Central memory CD8-positive, alpha-beta T cell (primary cell): ENCODE measurements around the gene BLTP3B.

ENCODE experiments used
- ATAC-seq: fragments of 150-1000 bp; cut with Tn5 transposase; replicated peaks from 2 replicates; pipeline ENCODE4 v1.10.0; 2022; ENCODE audit warnings: mild to moderate bottlenecking, moderate FRiP score, moderate number of reproducible peaks; ENCODE audit not compliant: poor library complexity, severe bottlenecking; ENCODE audit errors: extremely low read depth
- DNase-seq, 2 donors: peaks; one replicate each; pipeline ENCODE4 v3.0.0; 2021; ENCODE audit warnings: low spot score in 2 of 2
- H3K27ac Mint-ChIP-seq: one replicate; pipeline ENCODE4 v1.8.0; 2022; ENCODE audit warnings: low read depth, mild to moderate bottlenecking, moderate library complexity, mixed read lengths
- H3K27me3 Mint-ChIP-seq: one replicate; pipeline ENCODE4 v1.8.0; 2022; ENCODE audit warnings: mixed read lengths
- H3K36me3 Mint-ChIP-seq: one replicate; pipeline ENCODE4 v1.8.0; 2022; ENCODE audit warnings: mild to moderate bottlenecking, moderate library complexity, mixed read lengths; ENCODE audit not compliant: insufficient read depth
- H3K4me1 Mint-ChIP-seq: one replicate; pipeline ENCODE4 v1.8.0; 2022; ENCODE audit warnings: mixed read lengths
- H3K4me3 Mint-ChIP-seq: one replicate; pipeline ENCODE4 v1.8.0; 2022; ENCODE audit warnings: mild to moderate bottlenecking, moderate library complexity, mixed read lengths
- H3K9me3 Mint-ChIP-seq: one replicate; pipeline ENCODE4 v1.8.0; 2022; ENCODE audit warnings: mixed read lengths

Gene BLTP3B

DNA sequence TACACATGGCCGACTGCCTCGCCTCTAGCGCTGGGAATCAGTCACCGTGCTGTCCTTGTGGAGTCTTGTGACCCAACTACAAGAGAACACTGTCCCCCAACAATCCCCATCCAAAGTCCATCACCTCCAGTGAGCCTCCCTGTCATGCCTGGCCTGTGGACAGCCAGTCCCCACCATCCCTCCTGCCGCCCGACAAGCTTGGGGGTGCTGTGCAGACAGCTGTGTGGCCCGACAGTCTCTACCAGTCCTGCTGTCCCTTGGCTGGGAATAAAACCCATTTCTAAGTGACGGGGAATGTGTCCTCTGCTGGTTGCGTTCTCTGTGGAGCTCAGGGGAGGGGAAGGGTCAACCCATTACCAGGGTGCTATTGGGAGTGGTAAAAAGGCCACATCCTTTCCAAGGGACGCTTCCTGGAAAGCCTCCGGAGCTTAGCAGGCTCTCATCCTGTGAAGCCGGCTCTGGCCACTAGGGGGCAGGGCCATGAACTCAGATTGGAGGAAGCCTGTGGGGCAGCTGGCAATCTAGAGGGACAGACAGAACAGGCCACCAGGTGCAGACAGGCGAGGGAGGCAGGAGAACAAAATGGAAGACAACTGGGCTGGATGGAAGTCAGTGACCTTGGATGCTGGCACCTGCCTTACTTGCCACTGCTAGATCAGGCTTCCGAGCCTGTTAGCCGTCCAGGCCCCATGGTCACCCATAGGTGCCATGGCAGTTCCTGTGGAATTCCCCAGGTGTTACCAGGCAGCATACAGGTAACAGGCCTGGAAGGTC lies 12.0 kb upstream of the BLTP3B start:
- Mint-ChIP-seq H3K27me3 (no peaks in the 10 kb centered on the region), H3K36me3 (peaks cover 7% of the 10 kb centered on the region), H3K9me3 (no peaks in the 10 kb centered on the region), H3K4me1 (peaks cover 11% of the 10 kb centered on the region), H3K4me3 (no peak overlapping the region), H3K27ac (no peak overlapping the region)
- ATAC-seq (peak; percentile 65), DNase-seq (peak; percentile 55 to 64)

DNA sequence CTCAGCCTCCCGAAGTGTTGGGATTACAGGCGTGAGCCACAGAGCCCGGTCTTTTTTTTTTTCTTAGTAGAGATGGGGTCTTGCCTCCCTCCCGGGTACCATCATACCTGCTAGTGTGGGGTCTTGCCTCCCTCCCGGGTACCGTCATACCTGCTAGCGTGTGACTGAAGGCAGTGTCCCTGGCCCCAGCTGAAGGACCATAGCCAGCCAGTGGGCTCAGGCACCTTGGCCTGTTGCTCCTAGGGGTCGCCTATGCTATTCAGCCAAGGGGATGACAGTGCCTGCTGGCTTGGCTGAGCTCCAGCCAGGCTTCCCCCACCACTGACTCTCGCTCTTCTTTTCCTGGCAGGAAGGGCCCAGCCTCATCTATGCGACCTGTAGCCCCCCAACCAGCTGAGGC lies 10.5 kb upstream of the BLTP3B start:
- peaks cover 4% of the 10 kb centered on the region for H3K36me3 Mint-ChIP-seq
- no peak for ATAC-seq
- H3K4me1 Mint-ChIP-seq, result peaks cover 11% of the 10 kb centered on the region
- H3K27me3 Mint-ChIP-seq, result no peaks in the 10 kb centered on the region
- no peak overlapping the region for H3K27ac Mint-ChIP-seq
- no peaks in the 10 kb centered on the region for H3K9me3 Mint-ChIP-seq
- DNase-seq, result no peak
- no peak overlapping the region for H3K4me3 Mint-ChIP-seq

DNA sequence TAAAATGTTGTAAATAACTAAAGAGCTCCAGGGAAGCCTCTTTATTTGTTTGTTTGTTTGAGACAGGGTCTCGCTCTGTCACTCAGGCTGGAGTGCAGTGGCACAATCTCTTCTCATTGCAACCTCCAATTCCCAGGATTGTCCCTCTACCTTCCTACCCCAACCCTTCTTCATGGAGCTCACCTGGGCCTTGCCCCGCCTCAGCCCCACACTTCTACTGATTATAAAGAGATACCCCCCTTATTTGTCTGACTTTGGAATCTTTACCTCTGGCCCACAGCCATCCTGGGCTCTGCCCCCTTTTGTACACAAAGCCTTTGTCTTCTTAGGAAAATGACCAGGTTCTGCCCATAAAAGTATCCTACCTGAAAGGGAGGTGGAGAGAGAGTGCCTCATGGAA lies 9.1 kb upstream of the BLTP3B start:
- H3K27ac Mint-ChIP-seq, result no peak overlapping the region
- peaks cover 11% of the 10 kb centered on the region for H3K4me1 Mint-ChIP-seq
- no peaks in the 10 kb centered on the region for H3K9me3 Mint-ChIP-seq
- no peak overlapping the region for H3K4me3 Mint-ChIP-seq
- H3K36me3 Mint-ChIP-seq, result peaks cover 2% of the 10 kb centered on the region
- H3K27me3 Mint-ChIP-seq, result no peaks in the 10 kb centered on the region
- DNase-seq, result no peak
- ATAC-seq, result no peak

DNA sequence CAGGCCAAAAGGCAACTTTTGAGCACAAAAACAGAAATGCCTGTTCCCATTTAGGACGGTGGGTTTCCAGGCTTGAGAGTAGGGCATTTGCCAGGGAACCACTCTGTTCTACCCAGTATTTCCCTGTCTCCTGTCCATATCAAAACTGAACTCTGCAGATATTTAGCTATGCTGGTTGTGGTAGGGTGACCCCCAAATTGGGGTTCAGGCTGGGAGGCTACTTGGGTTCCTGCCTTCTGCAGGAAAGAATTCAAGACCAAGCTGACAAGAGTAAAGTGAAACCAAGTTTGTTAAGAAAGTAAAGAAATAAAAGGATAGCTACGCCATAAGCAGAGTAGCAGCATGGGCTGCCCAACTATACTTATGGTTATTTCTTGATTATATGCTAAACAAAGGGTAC lies 3.6 kb upstream of the BLTP3B start:
- peaks cover 18% of the 10 kb centered on the region for H3K4me1 Mint-ChIP-seq
- peaks cover 5% of the 10 kb centered on the region for H3K36me3 Mint-ChIP-seq
- no peaks in the 10 kb centered on the region for H3K27me3 Mint-ChIP-seq
- ATAC-seq, result no peak
- no peak overlapping the region for H3K4me3 Mint-ChIP-seq
- DNase-seq, result no peak
- H3K27ac Mint-ChIP-seq, result no peak overlapping the region
- no peaks in the 10 kb centered on the region for H3K9me3 Mint-ChIP-seq

DNA sequence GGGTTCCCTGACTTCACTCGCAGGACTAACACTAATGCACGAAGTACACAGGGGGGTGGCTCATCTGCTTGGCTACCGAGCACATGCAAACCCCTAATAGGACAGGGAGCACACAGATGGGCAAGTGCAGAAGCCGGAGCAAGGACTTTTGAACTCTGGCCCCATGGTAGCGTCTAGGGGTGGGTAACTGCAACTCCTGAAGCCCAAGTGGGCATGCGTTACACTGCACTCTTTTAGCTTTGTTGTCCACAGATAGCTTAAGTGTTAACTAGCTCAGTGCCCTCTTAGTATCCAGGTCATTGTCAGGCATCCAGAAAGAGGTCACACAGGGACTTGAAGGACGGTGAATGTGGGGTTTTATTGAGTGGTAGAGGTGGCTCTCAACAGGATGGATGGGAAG lies 3.0 kb upstream of the BLTP3B start:
- H3K9me3 Mint-ChIP-seq, result no peaks in the 10 kb centered on the region
- no peak overlapping the region for H3K4me3 Mint-ChIP-seq
- no peak for ATAC-seq
- no peak for DNase-seq
- H3K27ac Mint-ChIP-seq, result no peak overlapping the region
- H3K27me3 Mint-ChIP-seq, result no peaks in the 10 kb centered on the region
- H3K4me1 Mint-ChIP-seq, result peaks cover 18% of the 10 kb centered on the region
- H3K36me3 Mint-ChIP-seq, result peaks cover 5% of the 10 kb centered on the region

DNA sequence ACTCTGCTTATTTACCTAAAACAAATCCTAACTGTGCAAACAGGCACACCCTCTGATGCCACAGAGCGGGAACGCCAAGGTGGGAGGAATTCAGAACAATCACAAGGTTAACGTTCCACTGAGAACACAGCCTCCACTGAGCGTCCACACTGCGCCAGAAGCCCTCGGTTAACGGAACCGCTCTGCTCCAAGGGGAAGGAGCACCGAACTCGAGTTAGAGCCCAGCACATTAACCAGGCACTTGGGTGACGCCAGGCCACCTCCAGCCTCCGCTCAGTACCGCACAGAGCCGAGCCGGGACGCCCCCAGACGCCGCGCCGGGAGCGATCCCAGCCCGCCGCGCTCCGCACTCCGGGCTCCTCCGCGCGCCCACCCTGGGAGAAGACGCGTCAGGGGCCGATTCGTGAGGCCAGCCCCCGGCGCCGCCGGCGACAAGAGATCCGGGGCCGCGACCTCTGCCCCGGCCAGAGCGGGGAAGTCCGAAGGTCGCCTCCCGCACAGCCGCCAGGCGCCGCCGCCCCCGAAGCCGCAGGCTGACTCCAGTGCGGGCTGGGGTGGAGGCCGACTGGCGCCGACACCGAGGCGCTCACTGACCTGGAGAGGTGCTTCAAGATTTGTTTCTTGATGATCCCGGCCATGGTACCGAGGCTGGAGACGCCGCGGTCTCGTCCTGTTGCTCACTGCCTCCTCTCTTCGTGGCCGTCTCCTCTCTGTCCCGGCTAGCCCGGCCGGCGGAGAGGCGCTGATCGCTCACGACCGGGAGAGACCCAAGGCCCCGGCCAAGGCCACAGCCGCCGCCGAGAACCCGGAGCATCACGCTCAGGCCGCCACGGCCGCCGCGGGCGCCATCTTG lies 450 bp downstream of the BLTP3B start:
- H3K27me3 Mint-ChIP-seq, result no peaks in the 10 kb centered on the region
- DNase-seq (no peak), ATAC-seq (peak; percentile 57)
- no peaks in the 10 kb centered on the region for H3K9me3 Mint-ChIP-seq
- peak overlapping the region; percentile 90 for H3K27ac Mint-ChIP-seq
- peaks cover 5% of the 10 kb centered on the region for H3K36me3 Mint-ChIP-seq
- H3K4me1 Mint-ChIP-seq, result peaks cover 36% of the 10 kb centered on the region
- H3K4me3 Mint-ChIP-seq, result peak overlapping the region; percentile 76

DNA sequence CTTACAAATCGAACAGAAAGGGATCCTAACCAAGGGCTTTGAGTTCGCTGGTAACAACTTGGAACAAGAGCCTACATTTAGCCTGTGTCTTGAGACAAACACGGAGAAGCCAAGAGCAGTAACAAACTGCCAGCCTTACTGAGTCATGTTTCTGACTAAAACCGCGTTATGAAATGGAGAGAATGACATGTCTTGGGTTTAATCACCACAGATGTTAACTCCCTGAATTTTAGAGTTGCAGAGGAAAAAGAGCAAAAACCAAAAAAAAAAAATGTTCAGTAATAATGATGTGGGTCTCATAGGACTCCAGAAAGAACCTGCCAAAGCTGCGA lies 1.0 kb downstream of the BLTP3B start:
- no peak for ATAC-seq
- H3K36me3 Mint-ChIP-seq, result peaks cover 5% of the 10 kb centered on the region
- H3K27me3 Mint-ChIP-seq, result no peaks in the 10 kb centered on the region
- H3K4me1 Mint-ChIP-seq, result peaks cover 40% of the 10 kb centered on the region
- H3K4me3 Mint-ChIP-seq, result peak overlapping the region; percentile 76
- peak overlapping the region; percentile 90 for H3K27ac Mint-ChIP-seq
- DNase-seq, result no peak
- H3K9me3 Mint-ChIP-seq, result no peaks in the 10 kb centered on the region

DNA sequence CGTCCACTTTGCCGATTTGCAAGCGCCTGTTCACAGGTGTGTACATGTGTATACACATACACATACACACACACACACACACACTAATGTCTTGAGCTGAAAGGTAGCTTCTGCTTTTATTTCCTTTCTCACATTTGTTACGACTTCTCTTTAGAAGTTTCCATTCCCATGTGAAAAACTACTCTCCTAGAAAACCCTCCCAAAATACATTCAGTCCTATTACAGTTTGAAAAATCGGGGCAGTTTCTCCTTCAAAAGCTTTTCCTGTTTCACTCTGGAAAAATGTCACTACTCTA lies 3.9 kb downstream of the BLTP3B start:
- Mint-ChIP-seq H3K4me1 (peaks cover 54% of the 10 kb centered on the region), H3K27ac (no peak overlapping the region), H3K27me3 (no peaks in the 10 kb centered on the region), H3K9me3 (no peaks in the 10 kb centered on the region), H3K36me3 (peaks cover 3% of the 10 kb centered on the region), H3K4me3 (no peak overlapping the region)
- no peak for DNase-seq
- no peak for ATAC-seq

DNA sequence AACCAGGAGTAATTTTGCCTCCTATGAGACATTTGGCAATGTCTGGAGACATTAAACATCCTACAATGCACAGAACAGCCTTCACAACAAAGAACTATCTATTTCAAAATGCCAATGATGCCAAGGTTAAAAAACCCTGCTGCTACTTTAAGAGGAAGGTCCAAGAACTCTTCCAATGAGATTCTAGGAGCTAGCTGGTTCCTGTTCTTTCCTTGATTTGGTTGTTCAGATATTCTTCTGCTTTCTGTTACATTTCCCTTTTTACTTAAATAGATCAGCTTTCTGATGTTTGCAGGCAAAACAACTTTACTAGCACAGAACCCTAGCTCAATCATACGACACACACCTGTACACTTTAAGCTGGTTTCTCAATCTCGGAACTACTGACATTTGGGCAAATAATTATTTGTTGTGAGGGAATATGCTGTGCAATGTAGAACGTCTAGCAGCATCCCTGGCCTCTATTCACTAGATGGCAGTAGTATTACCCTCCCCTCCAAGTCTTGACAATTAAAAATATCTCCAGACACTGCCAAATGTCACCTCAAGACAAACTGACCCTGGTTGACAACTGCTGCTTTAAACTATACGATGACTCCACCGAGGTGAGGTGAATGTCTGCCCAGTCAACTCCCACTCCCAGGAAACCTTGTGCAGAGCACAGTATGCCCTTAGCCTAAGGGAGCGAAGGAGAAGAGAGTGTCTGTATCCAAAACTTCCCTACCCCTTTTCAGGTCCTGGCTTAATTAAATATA lies 4.4 kb downstream of the BLTP3B start:
- ATAC-seq (no peak), DNase-seq (no peak)
- no peaks in the 10 kb centered on the region for H3K9me3 Mint-ChIP-seq
- peaks cover 53% of the 10 kb centered on the region for H3K4me1 Mint-ChIP-seq
- H3K27ac Mint-ChIP-seq, result no peak overlapping the region
- H3K36me3 Mint-ChIP-seq, result peaks cover 2% of the 10 kb centered on the region
- H3K27me3 Mint-ChIP-seq, result no peaks in the 10 kb centered on the region
- H3K4me3 Mint-ChIP-seq, result no peak overlapping the region

DNA sequence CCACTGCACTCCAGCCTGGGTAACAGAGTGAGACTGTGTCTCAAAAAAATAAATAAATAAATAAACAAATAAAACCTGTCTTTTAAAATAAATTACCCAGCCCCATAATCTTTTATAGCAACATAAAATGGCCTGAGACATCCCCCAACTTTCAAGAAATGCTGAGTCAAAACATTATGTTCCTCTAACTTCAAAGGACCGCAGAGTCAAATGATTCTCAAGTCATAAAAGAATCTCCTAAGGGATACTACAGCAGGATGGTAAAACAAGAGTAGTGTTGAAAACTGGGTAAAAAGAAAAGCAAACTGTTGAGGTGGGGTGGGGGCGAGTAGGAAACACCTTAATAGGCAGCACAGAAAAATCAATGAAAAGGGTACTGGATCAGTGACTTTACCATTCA lies 9.5 kb downstream of the BLTP3B start:
- H3K9me3 Mint-ChIP-seq, result no peaks in the 10 kb centered on the region
- peaks cover 44% of the 10 kb centered on the region for H3K4me1 Mint-ChIP-seq
- H3K27ac Mint-ChIP-seq, result no peak overlapping the region
- no peak for ATAC-seq
- H3K36me3 Mint-ChIP-seq, result peaks cover 6% of the 10 kb centered on the region
- no peak for DNase-seq
- H3K4me3 Mint-ChIP-seq, result no peak overlapping the region
- H3K27me3 Mint-ChIP-seq, result no peaks in the 10 kb centered on the region

DNA sequence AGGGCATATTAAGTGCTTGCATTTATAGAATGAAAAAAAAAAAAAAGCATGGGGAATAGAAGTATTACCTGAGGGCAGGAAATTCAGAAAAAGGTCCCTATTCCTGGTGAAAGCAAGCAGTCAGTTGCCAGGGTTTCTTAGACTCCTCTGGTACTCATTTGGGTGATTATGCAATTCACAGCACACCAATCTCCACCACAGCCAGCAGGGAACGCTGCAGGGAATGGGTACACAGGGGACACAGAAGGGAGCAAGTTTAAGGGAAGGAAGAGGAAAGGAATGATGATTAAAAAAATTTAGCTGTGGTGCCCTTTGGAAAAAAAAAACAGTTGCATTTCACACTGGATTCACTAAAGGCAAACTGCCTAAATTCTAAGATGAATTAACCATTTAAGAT lies 14.2 kb downstream of the BLTP3B start:
- no peaks in the 10 kb centered on the region for H3K9me3 Mint-ChIP-seq
- no peak overlapping the region for H3K27ac Mint-ChIP-seq
- ATAC-seq, result no peak
- no peaks in the 10 kb centered on the region for H3K27me3 Mint-ChIP-seq
- H3K4me1 Mint-ChIP-seq, result peaks cover 42% of the 10 kb centered on the region
- no peak for DNase-seq
- peaks cover 6% of the 10 kb centered on the region for H3K36me3 Mint-ChIP-seq
- H3K4me3 Mint-ChIP-seq, result no peak overlapping the region

DNA sequence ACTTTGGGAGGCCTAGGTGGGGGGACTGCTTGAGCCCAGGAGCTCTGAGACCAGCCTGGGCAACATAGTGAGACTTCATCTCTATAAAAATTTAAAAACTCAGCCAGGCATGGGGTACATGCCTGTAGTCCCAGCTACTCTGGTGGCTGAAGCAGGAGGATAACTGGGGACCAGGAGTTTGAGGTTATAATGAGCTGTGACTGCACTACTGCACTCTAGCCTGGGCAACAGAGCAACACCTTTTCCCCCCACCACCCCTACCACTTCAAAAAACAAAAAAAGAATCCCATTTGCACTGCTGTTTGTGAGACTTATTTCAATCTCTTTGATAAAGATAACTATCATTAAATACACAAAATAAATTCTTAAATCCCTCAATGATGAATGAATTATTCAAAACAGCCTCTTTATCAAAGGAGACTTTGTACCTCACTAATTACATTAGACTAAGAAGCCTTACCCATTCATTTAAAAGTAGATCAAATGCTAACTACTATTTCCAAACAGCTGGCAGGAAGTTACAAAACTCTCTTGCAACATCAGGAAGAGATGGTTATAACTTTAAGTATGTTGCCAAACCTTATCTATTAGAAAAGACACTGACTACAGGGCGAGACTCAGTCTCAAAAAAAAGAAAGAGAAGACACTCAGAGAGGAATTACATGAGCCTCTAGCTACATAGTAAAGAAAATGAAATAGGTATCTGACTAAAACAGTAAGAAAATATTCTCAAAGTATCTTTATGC lies 14.7 kb downstream of the BLTP3B start:
- Mint-ChIP-seq H3K36me3 (peaks cover 6% of the 10 kb centered on the region), H3K27me3 (no peaks in the 10 kb centered on the region), H3K4me3 (no peak overlapping the region), H3K9me3 (no peaks in the 10 kb centered on the region), H3K27ac (no peak overlapping the region), H3K4me1 (peaks cover 38% of the 10 kb centered on the region)
- DNase-seq (no peak), ATAC-seq (no peak)
